PC-9 (cell line): ENCODE data around the gene GBX2. TPM values are rescaled to one million over a fixed set of nuclear protein-coding genes. Genes with fewer than 3 reads are reported as not detected.
A peak's percentile ranks its signal among the peaks of the same experiment; 100 is the strongest.

ENCODE experiments used
- BruUV-seq: library from RNA; stranded (reverse); fragments of 400-500 nt; replicated peaks from 2 replicates; lab custom pipeline; 2021; lab: Mats Ljungman, UMichigan
- CTCF ChIA-PET: fragments of 300-600 bp; sonication (Branson Sonifier 250); formaldehyde crosslinking; loops from one replicate; lab custom pipeline; 2022; ENCODE audit warnings: antibody characterized with exemption; lab: Charles Lee
- POLR2A ChIA-PET: fragments of 300-600 bp; sonication (Branson Sonifier 250); formaldehyde crosslinking; loops from one replicate; lab custom pipeline; 2022; ENCODE audit warnings: antibody characterized with exemption; ENCODE audit not compliant: unreplicated experiment; lab: Charles Lee
- DNase-seq, 2 experiments: peaks; one replicate each; pipeline versions ENCODE4 v3.0.0 to v3.0.0-alpha.2; 2015 to 2022; ENCODE audit warnings: mixed read lengths in 1 of 2
- H2AFZ ChIP-seq: fragments of 200-600 bp; sonication (generic); 2 replicates; pipeline ENCODE4 v1.8.1; 2017; ENCODE audit warnings: antibody characterized with exemption
- H3F3A ChIP-seq: fragments of 200-600 bp; sonication (generic); 2 replicates; pipeline ENCODE4 v1.8.1; 2017; ENCODE audit warnings: antibody characterized with exemption, mild to moderate bottlenecking, low read depth; ENCODE audit not compliant: insufficient read depth
- H3K27ac ChIP-seq: fragments of 200-600 bp; sonication (generic); 2 replicates; pipeline ENCODE4 v1.6.1; 2016; ENCODE audit warnings: mixed run types
- H3K27me3 ChIP-seq: fragments of 200-600 bp; sonication (generic); 2 replicates; pipeline ENCODE4 v1.6.1; 2016; ENCODE audit warnings: low read depth, mixed run types; ENCODE audit not compliant: insufficient read depth
- H3K36me3 ChIP-seq: fragments of 200-600 bp; sonication (generic); 2 replicates; pipeline ENCODE4 v1.6.1; 2016; ENCODE audit warnings: low read depth, mixed run types
- H3K4me1 ChIP-seq: fragments of 200-600 bp; sonication (generic); replicated peaks from 2 replicates; pipeline ENCODE4 v1.6.1; 2016; ENCODE audit warnings: mixed run types; ENCODE audit not compliant: insufficient read depth
- H3K4me2 ChIP-seq: fragments of 200-600 bp; sonication (generic); 2 replicates; pipeline ENCODE4 v1.6.1; 2017; ENCODE audit warnings: mixed run types
- H3K4me3 ChIP-seq: fragments of 200-600 bp; sonication (generic); 2 replicates; pipeline ENCODE4 v1.6.1; 2016; ENCODE audit warnings: mixed run types
- H3K79me2 ChIP-seq: fragments of 200-600 bp; sonication (generic); 2 replicates; pipeline ENCODE4 v1.6.1; 2017; ENCODE audit warnings: low read depth, mixed run types
- H3K9me2 ChIP-seq: fragments of 200-600 bp; sonication (generic); 2 replicates; pipeline ENCODE4 v1.8.1; 2017; ENCODE audit warnings: mild to moderate bottlenecking; ENCODE audit not compliant: insufficient read depth
- H3K9me3 ChIP-seq: fragments of 200-600 bp; sonication (generic); 2 replicates; pipeline ENCODE4 v1.8.1; 2016; ENCODE audit warnings: low read depth; ENCODE audit not compliant: insufficient read depth
- H4K20me1 ChIP-seq: fragments of 200-600 bp; sonication (generic); 2 replicates; pipeline ENCODE4 v1.8.1; 2017; ENCODE audit not compliant: insufficient read depth
- EZH2 ChIP-seq: fragments of 200-600 bp; sonication (generic); IDR thresholded peaks from 2 replicates; pipeline ENCODE4 v1.8.0; 2017; ENCODE audit warnings: antibody characterized with exemption, low read depth
- intact Hi-C: fragments of 100-400 bp; cut with micrococcal nuclease; formaldehyde crosslinking; loops from one replicate; pipeline ENCODE4 v1.10.0; 2022; ENCODE audit not compliant: unreplicated experiment
- total RNA-seq: library from RNA; stranded (reverse); gene quantifications from 2 replicates; pipeline ENCODE4 v1.2.3, GENCODE V29; 2021
- TF ChIP-seq, protein P1 (sequence below): fragments of 200-600 bp; sonication (generic); conservative IDR thresholded peaks from 2 replicates; pipeline ENCODE4 v1.6.1; 2017; ENCODE audit warnings: mixed run types, antibody characterized with exemption, mild to moderate bottlenecking, moderate library complexity

Gene GBX2
- total RNA-seq, 1 experiment from 2014 or later = not detected

DNA sequence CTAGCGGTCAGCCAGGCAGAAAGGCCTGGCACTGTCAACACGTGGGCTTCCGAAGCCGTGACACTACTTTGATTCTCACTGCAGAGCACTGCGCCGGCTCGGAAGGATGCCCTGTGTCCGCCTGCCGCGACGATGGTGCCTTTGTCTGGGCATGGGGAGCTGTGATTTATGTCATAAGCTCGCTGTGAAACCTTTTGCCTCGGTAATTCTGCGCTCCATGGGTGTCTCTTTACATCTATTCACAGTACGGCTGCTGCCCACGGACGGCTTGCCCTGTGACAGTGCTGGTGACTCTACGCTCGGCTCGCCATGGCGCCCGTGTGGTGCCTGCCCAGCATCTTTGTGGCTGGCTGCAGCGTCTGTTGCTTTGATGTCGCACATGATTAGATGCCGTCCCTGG is 43.1 kb upstream of the GBX2 start:
- H3K79me2 ChIP-seq = no peaks in the 10 kb centered on the region
- H2AFZ ChIP-seq = no peak overlapping the region
- H3K27ac ChIP-seq = no peak overlapping the region
- H3K4me2 ChIP-seq = no peak overlapping the region
- no peak for TF ChIP-seq EZH2
- TF ChIP-seq, protein P1, sequence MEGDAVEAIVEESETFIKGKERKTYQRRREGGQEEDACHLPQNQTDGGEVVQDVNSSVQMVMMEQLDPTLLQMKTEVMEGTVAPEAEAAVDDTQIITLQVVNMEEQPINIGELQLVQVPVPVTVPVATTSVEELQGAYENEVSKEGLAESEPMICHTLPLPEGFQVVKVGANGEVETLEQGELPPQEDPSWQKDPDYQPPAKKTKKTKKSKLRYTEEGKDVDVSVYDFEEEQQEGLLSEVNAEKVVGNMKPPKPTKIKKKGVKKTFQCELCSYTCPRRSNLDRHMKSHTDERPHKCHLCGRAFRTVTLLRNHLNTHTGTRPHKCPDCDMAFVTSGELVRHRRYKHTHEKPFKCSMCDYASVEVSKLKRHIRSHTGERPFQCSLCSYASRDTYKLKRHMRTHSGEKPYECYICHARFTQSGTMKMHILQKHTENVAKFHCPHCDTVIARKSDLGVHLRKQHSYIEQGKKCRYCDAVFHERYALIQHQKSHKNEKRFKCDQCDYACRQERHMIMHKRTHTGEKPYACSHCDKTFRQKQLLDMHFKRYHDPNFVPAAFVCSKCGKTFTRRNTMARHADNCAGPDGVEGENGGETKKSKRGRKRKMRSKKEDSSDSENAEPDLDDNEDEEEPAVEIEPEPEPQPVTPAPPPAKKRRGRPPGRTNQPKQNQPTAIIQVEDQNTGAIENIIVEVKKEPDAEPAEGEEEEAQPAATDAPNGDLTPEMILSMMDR = no peak
- H4K20me1 ChIP-seq = no peaks in the 10 kb centered on the region
- H3K27me3 ChIP-seq = no peaks in the 10 kb centered on the region
- no peaks in the 10 kb centered on the region for H3K9me3 ChIP-seq
- H3F3A ChIP-seq = no peaks in the 10 kb centered on the region
- intact Hi-C loops = no loop called here
- POLR2A ChIA-PET = no interaction called here
- no peak for DNase-seq
- no peak overlapping the region for H3K4me3 ChIP-seq
- no peaks in the 10 kb centered on the region for H3K36me3 ChIP-seq
- BruUV-seq = no TSS peak
- H3K4me1 ChIP-seq = no peaks in the 10 kb centered on the region
- CTCF ChIA-PET = no interaction called here
- H3K9me2 ChIP-seq = no peaks in the 10 kb centered on the region

DNA sequence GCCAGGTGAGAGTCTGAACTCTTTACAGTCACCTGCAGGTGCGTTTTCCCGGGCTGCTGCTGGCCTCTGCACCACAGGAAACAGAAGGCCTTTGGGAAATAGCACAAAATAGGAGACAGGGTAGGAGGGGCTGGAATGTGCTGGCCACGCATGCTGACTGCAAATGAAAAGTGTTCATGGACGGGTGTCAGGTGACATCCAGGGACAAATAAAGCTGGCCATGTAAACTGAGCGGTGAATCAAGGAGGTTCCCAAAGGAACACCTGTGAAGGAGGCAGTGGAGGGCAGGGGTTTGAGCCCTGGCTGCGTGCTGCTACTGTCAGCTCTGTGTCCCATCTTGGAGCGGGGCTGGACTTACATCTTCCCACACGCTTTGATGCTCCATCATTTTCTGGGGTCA is 42.4 kb upstream of the GBX2 start:
- Histone ChIP-seq H3K9me2 (no peaks in the 10 kb centered on the region), H3K27me3 (no peaks in the 10 kb centered on the region), H3K4me1 (no peaks in the 10 kb centered on the region), H3F3A (no peaks in the 10 kb centered on the region), H3K79me2 (no peaks in the 10 kb centered on the region), H3K36me3 (no peaks in the 10 kb centered on the region), H3K9me3 (no peaks in the 10 kb centered on the region; the same call in 1 of the 2 replicates), H2AFZ (no peak overlapping the region), H3K27ac (no peak overlapping the region), H4K20me1 (no peaks in the 10 kb centered on the region), H3K4me3 (no peak overlapping the region), H3K4me2 (no peak overlapping the region)
- TF ChIP-seq EZH2 = no peak
- TF ChIP-seq, protein P1 = no peak
- intact Hi-C loops = no loop called here
- ChIA-PET POLR2A (no interaction called here), CTCF (no interaction called here)
- no TSS peak for BruUV-seq
- peak in 1 of 2 experiments; percentile 29 for DNase-seq

DNA sequence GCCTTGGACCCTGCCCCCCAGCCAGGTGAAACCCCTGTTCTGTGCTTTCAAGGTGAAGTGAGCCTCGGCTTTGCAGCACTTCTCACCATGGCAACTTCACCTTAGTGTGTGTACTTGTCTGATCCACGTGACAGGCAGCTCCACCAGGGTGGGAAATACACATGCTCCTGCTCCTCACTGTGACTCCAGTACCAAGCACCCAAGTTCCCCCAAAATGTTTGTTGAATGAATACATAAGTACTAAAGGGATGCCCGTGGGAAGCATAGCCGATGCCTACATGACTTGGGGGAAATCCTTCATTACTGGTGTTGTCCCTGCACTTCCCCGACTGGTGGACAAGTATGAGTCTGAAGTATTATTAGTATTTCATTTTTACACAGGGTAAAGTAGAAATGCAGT is 41.8 kb upstream of the GBX2 start:
- Histone ChIP-seq H3F3A (no peaks in the 10 kb centered on the region), H3K4me2 (no peak overlapping the region), H3K79me2 (no peaks in the 10 kb centered on the region), H4K20me1 (no peaks in the 10 kb centered on the region), H2AFZ (no peak overlapping the region), H3K36me3 (no peaks in the 10 kb centered on the region), H3K4me1 (no peaks in the 10 kb centered on the region), H3K27me3 (no peaks in the 10 kb centered on the region), H3K4me3 (no peak overlapping the region), H3K27ac (no peak overlapping the region), H3K9me2 (no peaks in the 10 kb centered on the region), H3K9me3 (no peaks in the 10 kb centered on the region; the same call in 1 of the 2 replicates)
- TF ChIP-seq EZH2 = no peak
- TF ChIP-seq, protein P1 = no peak
- CTCF ChIA-PET = no interaction called here
- BruUV-seq = no TSS peak
- intact Hi-C loops = no loop called here
- DNase-seq = no peak
- POLR2A ChIA-PET = no interaction called here
